GM12891 (cell line): ENCODE results near the gene SCN4B.

Experiments used
- POLR2A ChIP-seq: IDR thresholded peaks from 2 replicates; pipeline ENCODE4 v1.6.1; 2011; ENCODE audit warnings: low read depth, low read length, control low read depth
- POLR2AphosphoS5 ChIP-seq: IDR thresholded peaks from 2 replicates; pipeline ENCODE4 v1.6.1; 2011; ENCODE audit warnings: low read depth, low read length, control low read depth
- SPI1 ChIP-seq: IDR thresholded peaks from 2 replicates; pipeline ENCODE4 v1.6.1; 2011; ENCODE audit warnings: low read depth, low read length, control low read depth
- TAF1 ChIP-seq: IDR thresholded peaks from 2 replicates; pipeline ENCODE4 v1.6.1; 2011; ENCODE audit warnings: low read depth, low read length, control low read depth

- TF ChIP-seq POLR2AphosphoS5 (no peak), POLR2A (no peak), SPI1 (no peak), TAF1 (no peak)
Observed at GRCh38 chr11:118095493-118095892, 57.1 kb downstream of the SCN4B start.
